ENCODE data around the gene CHRNA3.
"Not testable (repeated sequence)": the region's sequence is repeated elsewhere in the genome, so short reads cannot be mapped to it uniquely, and the experiment has no call there.

The CHRNA3 gene

DNA sequence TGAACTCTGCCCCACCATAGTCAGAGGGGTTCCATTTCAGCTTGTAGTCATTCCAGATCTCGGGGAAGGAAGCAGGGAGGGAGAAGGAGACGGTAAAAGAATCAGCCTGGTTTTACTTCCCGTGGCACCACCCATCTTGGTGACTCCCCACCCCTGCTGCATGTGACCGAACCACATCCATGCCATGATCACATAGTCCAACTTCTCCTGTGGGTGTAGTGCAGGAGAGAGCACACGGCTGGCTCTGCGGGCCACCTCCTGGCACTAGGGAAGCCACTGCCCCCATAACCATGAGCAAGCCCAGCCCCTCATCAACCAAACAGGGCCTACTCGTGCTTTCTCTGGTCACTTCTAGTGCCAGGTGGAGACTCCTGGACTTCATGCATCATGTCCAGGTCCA is 3.7 kb downstream of the CHRNA3 start:
- H3K9me3 Mint-ChIP-seq: no peaks in the 10 kb centered on the region
- peaks cover 2% of the 10 kb centered on the region for H3K4me1 Mint-ChIP-seq (ENCODE audit: low read depth)
- no peak overlapping the region for H3K4me3 Mint-ChIP-seq
- H3K27me3 Mint-ChIP-seq (ENCODE audit: low read depth): peaks cover 35% of the 10 kb centered on the region
- H3K27ac Mint-ChIP-seq: no peak overlapping the region
- H3K36me3 Mint-ChIP-seq (ENCODE audit: low read depth): no peaks in the 10 kb centered on the region

DNA sequence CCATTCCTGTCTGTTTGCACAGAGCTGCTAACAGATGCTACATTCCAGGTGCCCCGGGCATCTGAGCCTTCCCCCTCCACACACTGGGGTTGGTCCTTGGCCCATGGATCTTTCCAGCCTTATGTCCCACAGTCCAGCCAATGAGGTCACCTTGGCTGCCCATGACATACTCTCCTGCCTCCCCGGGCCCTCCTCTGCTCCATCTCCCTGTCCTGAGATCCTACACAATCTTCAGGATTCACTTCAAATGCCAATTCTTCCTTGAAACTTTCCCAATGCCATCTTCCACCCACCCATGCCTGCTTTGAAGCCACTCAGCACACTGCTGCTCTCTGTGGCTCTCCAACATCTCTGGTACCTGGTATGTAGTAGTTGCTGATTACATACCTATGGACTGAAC is 4.3 kb downstream of the CHRNA3 start:
- Mint-ChIP-seq H3K27me3 (ENCODE audit: low read depth) (peaks cover 29% of the 10 kb centered on the region), H3K4me1 (ENCODE audit: low read depth) (peaks cover 2% of the 10 kb centered on the region), H3K36me3 (ENCODE audit: low read depth) (no peaks in the 10 kb centered on the region), H3K4me3 (no peak overlapping the region), H3K9me3 (no peaks in the 10 kb centered on the region), H3K27ac (no peak overlapping the region)

DNA sequence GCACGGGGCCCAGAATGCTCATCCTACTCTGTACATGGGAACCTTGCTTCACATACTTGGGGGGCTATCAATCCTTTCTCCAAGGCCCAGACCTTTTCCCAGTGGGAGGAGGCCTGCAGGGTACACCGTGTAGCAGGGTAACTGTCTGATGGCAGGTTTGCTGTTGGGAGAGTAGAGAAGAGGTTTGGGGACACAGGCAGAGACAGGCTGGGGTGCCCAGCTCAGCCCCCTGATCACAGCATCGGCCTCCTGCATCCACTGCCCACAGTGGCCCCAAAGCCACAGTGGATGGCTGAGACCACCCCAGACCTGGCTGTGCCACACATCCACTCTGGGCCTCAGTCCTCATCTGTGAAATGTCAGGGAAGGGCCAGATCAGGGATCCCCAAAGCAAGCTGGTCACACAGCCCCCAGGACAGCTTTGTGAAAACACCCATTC is 5.6 kb downstream of the CHRNA3 start:
- Mint-ChIP-seq H3K4me1 (ENCODE audit: low read depth) (peaks cover 2% of the 10 kb centered on the region), H3K27ac (no peak overlapping the region), H3K4me3 (no peak overlapping the region), H3K9me3 (no peaks in the 10 kb centered on the region), H3K27me3 (ENCODE audit: low read depth) (peaks cover 25% of the 10 kb centered on the region), H3K36me3 (ENCODE audit: low read depth) (no peaks in the 10 kb centered on the region)

DNA sequence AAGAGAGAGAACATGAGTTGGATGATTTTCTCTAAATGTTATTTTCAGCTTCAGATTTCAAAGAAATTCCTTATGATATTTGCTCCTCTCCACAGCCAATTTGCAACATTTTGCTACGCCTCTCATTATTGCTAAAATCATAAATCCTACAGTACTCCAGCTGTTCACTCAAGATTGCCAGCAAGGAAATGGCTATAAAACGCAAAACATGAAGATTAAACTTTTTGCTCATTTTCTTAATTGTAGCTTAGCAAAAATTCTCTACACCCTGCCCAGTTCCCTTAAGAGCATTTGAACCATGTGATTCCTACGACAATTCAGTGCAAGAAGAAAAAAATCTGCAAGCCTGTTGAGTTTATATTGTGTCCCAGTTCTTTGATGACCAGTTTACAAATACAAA is 6.8 kb downstream of the CHRNA3 start:
- no peak overlapping the region for H3K27ac Mint-ChIP-seq
- H3K9me3 Mint-ChIP-seq: no peaks in the 10 kb centered on the region

DNA sequence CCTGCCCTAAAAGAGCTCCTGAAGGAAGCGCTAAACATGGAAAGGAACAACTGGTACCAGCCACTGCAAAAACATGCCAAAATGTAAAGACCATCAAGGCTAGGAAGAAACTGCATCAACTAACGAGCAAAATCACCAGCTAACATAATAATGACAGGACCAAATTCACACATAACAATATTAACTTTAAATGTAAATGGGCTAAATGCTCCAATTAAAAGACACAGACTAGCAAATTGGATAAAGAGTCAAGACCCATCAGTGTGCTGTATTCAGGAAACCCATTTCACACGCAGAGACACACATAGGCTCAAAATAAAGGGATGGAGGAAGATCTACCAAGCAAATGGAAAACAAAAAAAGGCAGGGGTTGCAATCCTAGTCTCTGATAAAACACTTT is 11.2 kb downstream of the CHRNA3 start:
- H3K9me3 Mint-ChIP-seq; H3K4me3 Mint-ChIP-seq; H3K36me3 Mint-ChIP-seq (ENCODE audit: low read depth); H3K4me1 Mint-ChIP-seq (ENCODE audit: low read depth); H3K27ac Mint-ChIP-seq: not testable (repeated sequence)
- H3K27me3 Mint-ChIP-seq (ENCODE audit: low read depth): peaks cover 24% of the 10 kb centered on the region

More for the DNA sequence above, 6.8 kb downstream of the CHRNA3 start:
- Mint-ChIP-seq H3K36me3 (ENCODE audit: low read depth) (no peaks in the 10 kb centered on the region), H3K27me3 (ENCODE audit: low read depth) (peaks cover 22% of the 10 kb centered on the region), H3K4me1 (ENCODE audit: low read depth) (peaks cover 2% of the 10 kb centered on the region), H3K4me3 (no peak overlapping the region)

DNA sequence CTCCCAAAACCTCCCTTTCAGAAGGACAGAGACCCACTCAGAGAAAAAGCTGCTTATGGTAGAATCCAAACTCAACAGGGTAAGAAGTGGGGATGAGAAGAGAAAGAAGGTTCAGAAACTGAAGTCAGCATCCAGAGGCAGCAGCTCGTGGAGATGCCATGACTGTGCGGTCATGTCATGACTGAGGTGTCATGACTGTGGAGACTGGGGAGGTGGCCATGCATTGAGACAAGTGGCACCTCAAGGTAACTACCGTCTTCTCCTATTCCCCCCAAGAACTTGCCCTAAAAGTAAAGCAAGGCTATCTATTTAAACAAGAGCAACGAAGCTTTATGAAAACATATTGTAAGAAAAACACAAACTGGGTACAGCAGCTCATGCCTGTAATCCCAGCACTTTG is 15.1 kb downstream of the CHRNA3 start:
- H3K27ac Mint-ChIP-seq: no peak overlapping the region
- no peaks in the 10 kb centered on the region for H3K36me3 Mint-ChIP-seq (ENCODE audit: low read depth)
- H3K27me3 Mint-ChIP-seq (ENCODE audit: low read depth): peaks cover 20% of the 10 kb centered on the region
- H3K9me3 Mint-ChIP-seq: no peaks in the 10 kb centered on the region
- no peaks in the 10 kb centered on the region for H3K4me1 Mint-ChIP-seq (ENCODE audit: low read depth)
- no peak overlapping the region for H3K4me3 Mint-ChIP-seq

DNA sequence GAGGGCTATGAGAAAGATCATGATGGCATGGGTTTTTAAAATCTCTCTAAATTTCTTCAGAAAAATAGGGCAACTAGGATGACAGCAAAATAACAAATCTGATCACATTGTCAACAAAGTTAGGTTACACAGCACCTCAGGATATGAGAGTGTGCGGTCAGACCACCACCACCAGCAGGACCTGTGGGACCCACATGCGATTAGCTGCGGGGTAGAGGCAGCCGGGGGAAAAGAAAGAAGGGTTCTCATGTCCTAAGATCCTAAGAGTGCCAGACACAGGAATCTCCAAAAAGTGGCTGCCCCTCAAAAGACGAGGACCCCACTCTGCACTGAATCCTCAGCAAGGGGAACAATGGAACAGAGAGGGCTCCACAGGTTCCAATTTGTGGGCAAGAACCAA is 15.6 kb downstream of the CHRNA3 start:
- no peaks in the 10 kb centered on the region for H3K4me1 Mint-ChIP-seq (ENCODE audit: low read depth)

DNA sequence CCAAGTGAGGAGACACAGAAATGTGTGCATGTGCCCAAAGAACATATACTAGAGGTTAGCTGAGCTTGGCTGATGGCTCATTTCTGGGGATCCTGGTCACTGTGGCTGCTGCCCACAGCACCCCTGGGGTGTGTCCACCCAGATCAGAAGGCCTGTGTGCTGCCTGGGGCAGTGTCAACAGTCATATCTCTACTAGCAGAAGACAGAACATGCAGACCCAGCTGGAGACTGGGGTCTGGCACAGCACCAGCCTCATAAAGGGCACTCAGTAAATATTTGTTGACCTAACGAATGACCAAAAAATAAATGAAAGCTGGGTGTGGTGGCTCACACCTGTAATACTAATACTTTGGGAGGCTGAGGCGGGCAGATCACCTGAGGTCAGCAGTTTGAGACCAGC is 16.4 kb downstream of the CHRNA3 start:
- H3K4me1 Mint-ChIP-seq (ENCODE audit: low read depth): no peaks in the 10 kb centered on the region
- no peak overlapping the region for H3K27ac Mint-ChIP-seq
- no peaks in the 10 kb centered on the region for H3K9me3 Mint-ChIP-seq

More for the DNA sequence above, 15.6 kb downstream of the CHRNA3 start:
- H3K9me3 Mint-ChIP-seq: no peaks in the 10 kb centered on the region
- H3K4me3 Mint-ChIP-seq: no peak overlapping the region
- H3K27me3 Mint-ChIP-seq (ENCODE audit: low read depth): peaks cover 18% of the 10 kb centered on the region
- no peak overlapping the region for H3K27ac Mint-ChIP-seq
- no peaks in the 10 kb centered on the region for H3K36me3 Mint-ChIP-seq (ENCODE audit: low read depth)

DNA sequence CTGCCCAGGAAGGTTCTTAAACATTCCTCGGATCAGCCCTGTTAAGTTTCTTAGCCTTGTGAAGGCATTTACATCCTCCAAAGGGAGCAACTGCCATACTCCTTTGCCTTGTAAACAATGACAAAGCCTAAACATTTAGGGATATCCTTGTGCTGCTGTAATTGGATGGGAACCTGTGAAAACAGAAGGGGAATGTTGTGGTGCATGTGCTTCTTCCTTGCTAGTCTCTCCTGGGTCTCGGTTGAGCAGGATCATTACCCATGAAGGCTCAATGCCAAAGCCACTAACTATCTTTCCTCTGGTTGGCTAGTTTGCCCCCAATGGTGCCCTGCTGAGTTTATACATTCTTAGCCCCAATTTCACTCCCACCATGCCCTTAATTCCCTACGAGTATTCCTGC is 17.3 kb downstream of the CHRNA3 start:
- H3K4me3 Mint-ChIP-seq: no peak overlapping the region
- peaks cover 7% of the 10 kb centered on the region for H3K27me3 Mint-ChIP-seq (ENCODE audit: low read depth)
- H3K9me3 Mint-ChIP-seq: no peaks in the 10 kb centered on the region
- no peak overlapping the region for H3K27ac Mint-ChIP-seq
- H3K4me1 Mint-ChIP-seq (ENCODE audit: low read depth): no peaks in the 10 kb centered on the region
- no peaks in the 10 kb centered on the region for H3K36me3 Mint-ChIP-seq (ENCODE audit: low read depth)

More for the DNA sequence above, 16.4 kb downstream of the CHRNA3 start:
- H3K4me3 Mint-ChIP-seq: no peak overlapping the region
- no peaks in the 10 kb centered on the region for H3K36me3 Mint-ChIP-seq (ENCODE audit: low read depth)
- H3K27me3 Mint-ChIP-seq (ENCODE audit: low read depth): peaks cover 10% of the 10 kb centered on the region

DNA sequence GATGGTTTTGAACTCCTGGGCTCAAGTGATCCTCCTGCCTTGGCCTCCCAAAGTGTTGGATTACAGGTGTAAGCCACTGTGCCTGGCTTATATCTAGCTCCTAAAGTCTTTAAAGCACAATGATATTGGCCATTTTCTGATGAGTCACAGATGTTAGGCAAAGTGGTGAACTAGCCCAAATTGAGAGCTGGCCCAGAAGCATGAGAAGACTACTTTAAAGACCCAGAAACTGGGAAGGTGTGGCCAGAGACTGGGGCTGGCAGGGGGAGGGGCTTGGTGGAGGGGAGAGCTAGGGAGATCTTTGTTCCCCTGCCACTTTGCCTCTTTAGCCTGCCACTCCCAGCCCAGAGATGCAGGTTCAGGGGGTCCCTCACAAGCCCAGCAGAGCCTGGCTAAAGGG is 21.6 kb downstream of the CHRNA3 start:
- Mint-ChIP-seq H3K27me3 (ENCODE audit: low read depth) (no peaks in the 10 kb centered on the region), H3K9me3 (no peaks in the 10 kb centered on the region)

DNA sequence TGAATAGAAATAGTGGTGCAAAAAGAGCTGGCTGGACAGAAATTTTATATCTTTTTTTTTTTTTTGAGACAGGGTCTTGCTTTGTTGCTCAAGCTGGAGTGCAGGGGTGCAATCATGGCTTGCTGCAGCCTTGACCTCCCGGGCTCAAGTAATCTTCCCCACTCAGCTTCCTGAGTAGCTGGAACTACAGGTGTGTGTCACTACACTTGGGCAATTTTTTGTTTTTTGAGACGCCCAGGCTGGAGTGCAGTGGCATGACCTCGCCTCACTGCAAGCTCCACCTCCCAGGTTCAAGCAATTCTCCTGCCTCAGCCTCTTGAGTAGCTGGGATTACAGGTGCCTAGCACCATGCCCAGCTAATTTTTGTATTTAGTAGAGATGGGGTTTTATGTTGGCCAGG is 22.4 kb downstream of the CHRNA3 start:
- Mint-ChIP-seq H3K36me3 (ENCODE audit: low read depth) (no peaks in the 10 kb centered on the region), H3K4me3 (no peak overlapping the region), H3K4me1 (ENCODE audit: low read depth) (no peaks in the 10 kb centered on the region), H3K9me3 (no peaks in the 10 kb centered on the region), H3K27ac (no peak overlapping the region), H3K27me3 (ENCODE audit: low read depth) (no peaks in the 10 kb centered on the region)

More for the DNA sequence above, 21.6 kb downstream of the CHRNA3 start:
- H3K27ac Mint-ChIP-seq: no peak overlapping the region
- H3K36me3 Mint-ChIP-seq (ENCODE audit: low read depth): no peaks in the 10 kb centered on the region
- H3K4me3 Mint-ChIP-seq: no peak overlapping the region
- H3K4me1 Mint-ChIP-seq (ENCODE audit: low read depth): no peaks in the 10 kb centered on the region

DNA sequence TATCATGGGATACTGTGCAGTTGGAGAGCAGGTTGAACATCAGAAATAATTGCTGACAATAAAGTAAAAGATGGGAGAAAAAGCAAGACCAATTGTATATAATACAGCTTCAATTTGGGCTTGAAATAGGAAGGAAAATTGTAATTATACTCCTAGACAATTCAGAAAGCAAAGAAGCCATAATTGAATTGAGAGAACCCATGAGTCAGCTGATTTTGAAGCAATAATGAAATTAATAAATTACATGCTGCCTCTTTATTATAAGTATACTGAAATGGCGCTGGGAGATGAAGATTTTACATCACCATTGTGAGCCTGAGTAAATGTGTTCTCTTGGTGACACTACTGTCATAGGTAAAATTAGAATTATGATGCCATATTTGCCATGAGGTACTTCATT is 23.2 kb downstream of the CHRNA3 start:
- H3K4me1 Mint-ChIP-seq (ENCODE audit: low read depth): no peaks in the 10 kb centered on the region

DNA sequence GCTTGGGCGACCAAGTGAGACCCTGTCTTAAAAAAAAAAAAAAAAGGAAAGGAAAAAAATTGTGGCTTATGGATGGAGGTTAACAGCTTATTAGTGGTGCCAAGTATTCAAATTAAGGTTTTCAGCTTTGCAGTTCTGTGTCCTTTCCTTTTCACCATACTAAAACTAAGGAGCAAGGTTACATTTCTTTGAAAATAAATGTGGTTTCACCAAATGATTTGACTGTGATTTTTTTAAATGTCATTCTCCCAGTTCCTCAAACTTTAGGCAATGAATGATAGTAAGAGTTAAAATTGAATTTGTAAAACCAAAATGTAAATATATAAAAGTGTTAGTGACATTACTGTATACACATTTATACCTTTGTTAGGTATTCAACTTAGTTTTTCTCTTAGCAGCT is 45.9 kb downstream of the CHRNA3 start:
- H3K27me3 Mint-ChIP-seq (ENCODE audit: low read depth): no peaks in the 10 kb centered on the region

More for the DNA sequence above, 23.2 kb downstream of the CHRNA3 start:
- no peak overlapping the region for H3K4me3 Mint-ChIP-seq
- no peak overlapping the region for H3K27ac Mint-ChIP-seq
- H3K9me3 Mint-ChIP-seq: no peaks in the 10 kb centered on the region
- H3K27me3 Mint-ChIP-seq (ENCODE audit: low read depth): no peaks in the 10 kb centered on the region
- no peaks in the 10 kb centered on the region for H3K36me3 Mint-ChIP-seq (ENCODE audit: low read depth)

DNA sequence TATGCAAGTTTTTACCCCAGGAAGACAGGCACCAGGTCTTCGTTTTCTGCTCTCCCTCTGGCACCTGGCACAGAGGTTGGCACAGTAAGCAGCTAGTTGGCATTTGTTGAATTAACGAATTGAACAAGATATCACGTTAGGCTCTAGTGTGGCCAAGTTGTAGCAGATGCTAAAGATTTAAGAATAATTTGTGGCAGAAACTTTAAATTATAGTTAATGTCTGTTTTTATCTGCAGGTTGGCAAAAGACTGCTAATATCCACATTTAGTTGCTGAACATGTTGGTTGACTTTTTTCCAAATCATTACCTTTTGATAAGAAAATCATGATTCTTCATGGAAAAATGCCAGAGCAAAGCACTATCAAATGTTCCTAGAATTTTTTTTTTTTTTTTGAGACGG is 47.4 kb downstream of the CHRNA3 start:
- H3K36me3 Mint-ChIP-seq (ENCODE audit: low read depth): no peaks in the 10 kb centered on the region

More for the DNA sequence above, 45.9 kb downstream of the CHRNA3 start:
- H3K9me3 Mint-ChIP-seq: no peaks in the 10 kb centered on the region
- no peak overlapping the region for H3K4me3 Mint-ChIP-seq
- H3K27ac Mint-ChIP-seq: no peak overlapping the region
- H3K36me3 Mint-ChIP-seq (ENCODE audit: low read depth): no peaks in the 10 kb centered on the region
- H3K4me1 Mint-ChIP-seq (ENCODE audit: low read depth): no peaks in the 10 kb centered on the region

DNA sequence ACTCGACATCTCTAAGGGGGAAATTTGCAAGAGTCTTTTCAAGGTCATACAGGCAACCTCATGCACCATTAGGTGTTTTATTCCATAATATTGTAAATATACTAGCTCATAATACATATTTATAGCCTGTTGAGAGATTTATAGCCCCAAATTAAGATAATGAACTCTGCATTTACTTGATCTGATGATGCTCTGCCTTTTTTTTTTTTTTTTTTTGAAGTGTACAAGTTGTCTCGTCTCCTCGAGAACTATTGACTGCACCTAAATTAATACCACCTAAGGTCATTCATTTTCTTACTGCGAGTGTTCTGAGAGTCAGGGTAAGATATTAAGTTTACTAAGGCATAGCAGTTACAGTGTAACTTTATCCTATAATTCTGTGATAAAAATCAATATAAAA is 49.4 kb downstream of the CHRNA3 start:
- Mint-ChIP-seq H3K9me3 (no peaks in the 10 kb centered on the region), H3K4me1 (ENCODE audit: low read depth) (peaks cover 9% of the 10 kb centered on the region), H3K36me3 (ENCODE audit: low read depth) (no peaks in the 10 kb centered on the region), H3K4me3 (no peak overlapping the region), H3K27me3 (ENCODE audit: low read depth) (peaks cover 12% of the 10 kb centered on the region), H3K27ac (no peak overlapping the region)

More for the DNA sequence above, 47.4 kb downstream of the CHRNA3 start:
- H3K27me3 Mint-ChIP-seq (ENCODE audit: low read depth): no peaks in the 10 kb centered on the region
- no peaks in the 10 kb centered on the region for H3K9me3 Mint-ChIP-seq
- no peak overlapping the region for H3K27ac Mint-ChIP-seq
- H3K4me3 Mint-ChIP-seq: no peak overlapping the region
- no peaks in the 10 kb centered on the region for H3K4me1 Mint-ChIP-seq (ENCODE audit: low read depth)

DNA sequence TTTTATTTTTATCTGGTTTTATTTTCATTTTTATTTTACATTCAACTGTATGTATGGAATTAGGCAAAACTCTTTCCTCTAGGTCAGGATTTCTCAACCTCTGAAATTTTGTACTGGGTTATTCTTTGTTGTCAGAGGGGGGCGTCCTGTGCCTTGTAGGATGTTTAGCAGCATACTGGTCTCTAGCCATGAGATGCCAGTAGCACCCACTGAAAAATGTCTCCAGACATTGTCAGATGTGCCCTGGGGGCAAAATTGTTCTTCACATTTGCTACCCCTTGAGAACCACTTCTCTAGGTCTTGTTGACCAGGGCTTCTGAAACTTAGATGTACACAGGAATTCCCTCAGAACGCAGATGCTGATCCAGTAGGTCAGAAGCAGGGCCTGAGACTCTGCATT is 50.1 kb downstream of the CHRNA3 start:
- H3K4me1 Mint-ChIP-seq (ENCODE audit: low read depth): peaks cover 14% of the 10 kb centered on the region
- H3K9me3 Mint-ChIP-seq: no peaks in the 10 kb centered on the region
- H3K36me3 Mint-ChIP-seq (ENCODE audit: low read depth): no peaks in the 10 kb centered on the region
- no peak overlapping the region for H3K4me3 Mint-ChIP-seq
- H3K27ac Mint-ChIP-seq: no peak overlapping the region
- H3K27me3 Mint-ChIP-seq (ENCODE audit: low read depth): peaks cover 18% of the 10 kb centered on the region
